Testis (tissue), 3 donors: Measurements from ENCODE around the gene FARP2. TPM values are rescaled to one million over a fixed set of nuclear protein-coding genes. Genes with fewer than 3 reads are reported as not detected.
"Not testable (repeated sequence)": the region's sequence is repeated elsewhere in the genome, so short reads cannot be mapped to it uniquely, and the experiment has no call there.

ENCODE experiments used
- DNase-seq: peaks from one replicate; pipeline ENCODE4 v3.0.0-alpha.2; 2019
- H3K27ac ChIP-seq, 2 donors: fragments of 200-600 bp; sonication (generic); one replicate each; pipeline ENCODE4 v1.5.1; 2019
- H3K27me3 ChIP-seq: fragments of 200-600 bp; sonication (generic); one replicate; pipeline ENCODE4 v1.5.1; 2019
- H3K36me3 ChIP-seq: fragments of 200-600 bp; sonication (generic); one replicate; pipeline ENCODE4 v1.5.1; 2017; ENCODE audit warnings: low read depth; ENCODE audit errors: missing control alignments
- H3K4me1 ChIP-seq: fragments of 200-600 bp; sonication (generic); one replicate; pipeline ENCODE4 v1.5.1; 2019
- H3K4me3 ChIP-seq, 2 donors: fragments of 200-600 bp; sonication (generic); one replicate each; pipeline ENCODE4 v1.5.1; 2017 to 2019
- H3K9me3 ChIP-seq: fragments of 200-600 bp; sonication (generic); one replicate; pipeline ENCODE4 v1.5.1; 2017
- POLR2A ChIP-seq: fragments of 450-650 bp; IDR thresholded peaks from one replicate; pipeline ENCODE4 v1.6.1; 2017; ENCODE audit warnings: antibody characterized with exemption, mild to moderate bottlenecking, moderate library complexity
- WGBS, 2 donors: methylation state at CpG; one replicate each; pipeline ENCODE4 v1.1.5; 2018; 5-methylcytosine and 5-hydroxymethylcytosine counted together
- intact Hi-C: fragments of 100-400 bp; cut with DNase I; formaldehyde crosslinking; loops from one replicate; pipeline ENCODE4 v1.15.1; 2023; ENCODE audit warnings: low total_unique reads
- polyA plus RNA-seq: library from polyadenylated mRNA; stranded (reverse); fragments of 350-450 nt; fragmentation: Illumina TruSeq; extraction: RNeasy Lipid Tissue Mini Kit (QIAGEN cat#74804); gene quantifications from one replicate; pipeline ENCODE4 v1.2.3, GENCODE V29; 2014; ENCODE audit warnings: low read depth, low replicate concordance; ENCODE audit not compliant: insufficient read depth
- total RNA-seq, 2 donors: library from RNA; depleted of rRNA; stranded (reverse); fragments of >200 nt; gene quantifications; one replicate each; pipeline ENCODE4 v1.2.3, GENCODE V29; 2016
- TF ChIP-seq, protein P1 (sequence below), 3 experiments: fragments of 450-650 bp in 2 of 3; fragments of 200-600 bp in 1 of 3; sonication (generic) in 1 of 3; IDR thresholded peaks; one replicate each; pipeline ENCODE4 v1.5.1; 2016 to 2019; ENCODE audit warnings: antibody characterized with exemption in 3 of 3, mild to moderate bottlenecking in 2 of 3, moderate library complexity in 1 of 3

The FARP2 gene
- total and polyA plus RNA-seq, 3 donors from 2014 or later = 69.8 to 145 (median 78.1) TPM

GRCh38 chr2:241412144-241412543 lies 56.1 kb downstream of the FARP2 start:
- TF ChIP-seq POLR2A = no peak
- TF ChIP-seq, protein P1, sequence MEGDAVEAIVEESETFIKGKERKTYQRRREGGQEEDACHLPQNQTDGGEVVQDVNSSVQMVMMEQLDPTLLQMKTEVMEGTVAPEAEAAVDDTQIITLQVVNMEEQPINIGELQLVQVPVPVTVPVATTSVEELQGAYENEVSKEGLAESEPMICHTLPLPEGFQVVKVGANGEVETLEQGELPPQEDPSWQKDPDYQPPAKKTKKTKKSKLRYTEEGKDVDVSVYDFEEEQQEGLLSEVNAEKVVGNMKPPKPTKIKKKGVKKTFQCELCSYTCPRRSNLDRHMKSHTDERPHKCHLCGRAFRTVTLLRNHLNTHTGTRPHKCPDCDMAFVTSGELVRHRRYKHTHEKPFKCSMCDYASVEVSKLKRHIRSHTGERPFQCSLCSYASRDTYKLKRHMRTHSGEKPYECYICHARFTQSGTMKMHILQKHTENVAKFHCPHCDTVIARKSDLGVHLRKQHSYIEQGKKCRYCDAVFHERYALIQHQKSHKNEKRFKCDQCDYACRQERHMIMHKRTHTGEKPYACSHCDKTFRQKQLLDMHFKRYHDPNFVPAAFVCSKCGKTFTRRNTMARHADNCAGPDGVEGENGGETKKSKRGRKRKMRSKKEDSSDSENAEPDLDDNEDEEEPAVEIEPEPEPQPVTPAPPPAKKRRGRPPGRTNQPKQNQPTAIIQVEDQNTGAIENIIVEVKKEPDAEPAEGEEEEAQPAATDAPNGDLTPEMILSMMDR (IDR thresholded peaks at IDR 0.05) = no peak
- DNase-seq = peak; percentile 51
- Histone ChIP-seq H3K36me3 (no peaks in the 10 kb centered on the region), H3K9me3 (no peaks in the 10 kb centered on the region), H3K27me3 (no peaks in the 10 kb centered on the region), H3K27ac (no peak overlapping the region), H3K4me1 (peaks cover 10% of the 10 kb centered on the region), H3K4me3 (no peak overlapping the region)
- intact Hi-C loops = no loop called here
- WGBS, 2 donors = 64 to 83% methylated on average over 5 of the region's 5 CpGs

DNA sequence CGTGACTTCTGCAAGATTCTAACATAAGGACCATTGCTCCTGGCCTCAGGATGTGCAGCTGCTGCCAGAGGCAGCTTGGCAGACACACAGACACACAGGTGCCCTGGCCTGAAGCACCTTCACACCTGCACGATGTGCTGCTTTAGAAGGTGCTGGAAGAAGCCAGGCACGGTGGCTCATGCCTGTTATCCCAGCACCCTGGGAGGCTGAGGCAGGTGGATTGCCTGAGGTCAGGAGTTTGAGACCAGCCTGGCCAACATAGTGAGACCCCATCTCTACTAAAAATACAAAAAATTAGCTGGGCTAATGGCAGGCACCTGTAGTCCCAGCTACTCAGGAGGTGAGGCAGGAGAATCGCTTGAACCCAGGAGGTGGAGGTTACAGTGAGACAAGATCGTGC lies 57.4 kb downstream of the FARP2 start:
- H3K9me3 ChIP-seq, H3K36me3 ChIP-seq, DNase-seq, H3K4me3 ChIP-seq, H3K27me3 ChIP-seq, H3K27ac ChIP-seq, intact Hi-C loops: not testable (repeated sequence)
- peaks cover 10% of the 10 kb centered on the region for H3K4me1 ChIP-seq
- WGBS, 2 donors = 86 to 98% methylated on average over 5 of the region's 5 CpGs

DNA sequence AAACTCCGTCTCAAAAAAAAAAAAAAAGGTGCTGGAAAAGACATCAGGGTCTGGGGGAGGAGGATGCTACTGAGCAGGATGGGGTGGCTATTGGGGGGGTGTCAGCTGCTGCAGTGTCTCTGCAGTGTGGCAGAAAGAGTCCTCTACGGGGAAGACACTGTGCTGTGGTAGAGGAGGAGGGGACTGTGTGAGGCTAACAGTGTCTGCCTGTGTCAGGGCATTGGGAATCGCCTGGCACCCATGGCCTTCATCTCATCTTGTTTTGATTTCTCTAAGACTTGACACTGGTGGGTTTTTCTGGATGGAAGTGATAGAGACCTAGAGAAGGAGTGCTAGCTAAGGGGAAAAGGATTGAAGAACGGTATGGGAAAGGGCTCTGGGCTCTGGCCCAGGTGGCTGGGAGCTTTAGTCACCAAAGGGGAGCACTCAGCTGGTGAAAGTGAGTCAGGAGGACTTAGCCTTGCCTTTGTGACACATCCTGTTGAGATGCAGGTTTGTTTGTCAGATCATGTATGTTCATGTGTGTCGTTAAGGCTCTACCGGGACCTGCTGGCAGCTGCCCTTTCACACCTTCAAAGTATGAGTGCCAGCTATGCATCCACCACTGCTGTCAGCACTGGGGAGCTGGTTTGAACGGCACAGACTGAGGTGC lies 58.0 kb downstream of the FARP2 start:
- peaks cover 10% of the 10 kb centered on the region for H3K4me1 ChIP-seq
- H3K27ac ChIP-seq = no peak overlapping the region
- no peaks in the 10 kb centered on the region for H3K36me3 ChIP-seq
- no peak overlapping the region for H3K4me3 ChIP-seq
- H3K9me3 ChIP-seq = no peaks in the 10 kb centered on the region
- no peak for DNase-seq
- no peaks in the 10 kb centered on the region for H3K27me3 ChIP-seq
- intact Hi-C loops = no loop called here
- TF ChIP-seq POLR2A = no peak
- TF ChIP-seq, protein P1 (IDR thresholded peaks at IDR 0.05) = no peak
- 81 to 86% methylated on average over 6 to 7 of the region's 7 CpGs for WGBS, 2 donors

- DNase-seq = no peak
- no peaks in the 10 kb centered on the region for H3K27me3 ChIP-seq
- H3K9me3 ChIP-seq = no peaks in the 10 kb centered on the region
- H3K4me3 ChIP-seq = no peak overlapping the region
- peaks cover 10% of the 10 kb centered on the region for H3K4me1 ChIP-seq
- TF ChIP-seq, protein P1 (IDR thresholded peaks at IDR 0.05) = no peak
- TF ChIP-seq POLR2A = no peak
- H3K36me3 ChIP-seq = no peaks in the 10 kb centered on the region
- WGBS, 2 donors = 75 to 88% methylated on average over 3 of the region's 3 CpGs
- no peak overlapping the region for H3K27ac ChIP-seq
- intact Hi-C loops = no loop called here
Measured at GRCh38 chr2:241415196-241415595, 59.1 kb downstream of the FARP2 start.

DNA sequence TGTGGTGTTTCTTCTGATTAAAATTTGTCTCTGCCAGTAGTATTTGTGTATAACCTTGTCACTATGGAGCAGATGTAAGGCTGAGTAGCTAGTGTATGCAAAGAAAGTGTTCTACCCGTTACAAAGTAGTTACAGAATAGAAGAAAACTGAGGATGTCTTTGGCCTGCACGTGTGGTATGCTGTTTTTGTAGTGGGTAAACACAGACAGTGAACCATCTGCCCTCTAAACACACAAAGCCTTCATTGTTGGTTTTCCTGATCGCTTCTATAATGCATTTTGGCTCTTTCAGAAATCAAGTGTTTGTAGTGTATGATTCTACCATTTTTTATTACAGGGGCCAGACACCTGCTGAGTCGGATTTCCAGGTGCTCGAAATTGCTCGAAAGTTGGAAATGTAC lies 61.5 kb downstream of the FARP2 start:
- Histone ChIP-seq H3K4me1 (peaks cover 10% of the 10 kb centered on the region), H3K27ac (no peak overlapping the region), H3K36me3 (no peaks in the 10 kb centered on the region), H3K27me3 (no peaks in the 10 kb centered on the region), H3K9me3 (no peaks in the 10 kb centered on the region), H3K4me3 (no peak overlapping the region)
- WGBS, 2 donors = 78 to 87% methylated on average over 6 of the region's 6 CpGs
- DNase-seq = no peak
- intact Hi-C loops = no loop called here
- TF ChIP-seq, protein P1 (IDR thresholded peaks at IDR 0.05) = no peak
- no peak for TF ChIP-seq POLR2A
